ENCODE data around the gene HIRA. TPM values are rescaled to one million over a fixed set of nuclear protein-coding genes. Genes with fewer than 3 reads are reported as not detected.
A peak's percentile ranks its signal among the peaks of the same experiment; 100 is the strongest.

Gene HIRA
- total and polyA plus RNA-seq, 2 experiments from 2014 or later = 2.7 to 18.6 TPM

DNA sequence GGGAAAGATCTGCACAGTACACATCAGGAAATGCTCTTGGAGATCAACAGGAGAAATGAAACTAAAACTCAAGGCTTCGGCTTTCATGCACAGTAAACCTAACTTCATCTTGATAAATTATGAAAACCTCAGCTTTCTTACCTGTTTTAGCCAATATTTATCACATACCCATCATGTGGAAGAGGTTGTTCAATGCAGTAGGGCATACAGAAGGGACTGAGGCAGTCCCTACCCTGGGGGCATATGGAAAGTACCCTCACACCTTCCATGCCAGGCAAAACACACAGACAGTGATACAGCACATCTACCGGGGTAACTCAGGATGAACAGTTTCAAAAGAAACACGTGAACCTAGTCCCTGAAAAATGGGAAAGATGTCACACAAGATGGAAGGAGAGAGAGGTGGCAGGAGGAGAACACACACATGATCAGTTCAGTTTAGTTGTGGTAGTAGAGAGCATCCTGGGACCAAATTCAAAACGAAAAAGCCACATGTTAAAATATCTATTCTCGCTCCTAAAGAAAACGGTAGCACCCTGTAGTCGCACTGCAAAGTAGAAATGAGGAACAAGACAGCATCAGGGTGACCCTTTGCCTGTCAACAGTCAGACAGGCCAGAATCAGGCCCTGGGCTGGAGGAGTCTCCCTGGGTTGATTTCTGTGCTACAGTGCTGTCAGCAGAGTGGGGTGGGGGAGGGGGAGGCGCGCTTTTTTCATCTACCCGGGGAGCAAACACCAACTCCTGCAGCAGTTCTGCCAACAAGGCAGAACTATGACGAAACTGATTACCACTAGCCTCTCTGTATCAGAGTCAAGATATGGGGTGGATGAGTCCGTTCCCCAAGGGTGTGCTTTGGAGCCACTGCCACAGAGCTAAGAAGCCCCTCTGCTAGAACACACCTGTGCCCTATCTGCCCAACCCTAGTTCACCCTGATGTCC, 1.3 kb downstream of the HIRA start:
- Histone ChIP-seq H3K27me3 (replicated peaks; ENCODE audit: insufficient read depth) (no peaks in the 10 kb centered on the region), H3K9me3 (ENCODE audit: low read depth) (no peaks in the 10 kb centered on the region), H3K79me2 (ENCODE audit: insufficient read depth) (peaks cover 76% of the 10 kb centered on the region), H3K27ac (peak overlapping the region; percentile 99), H3K36me3 (ENCODE audit: low read depth) (no peaks in the 10 kb centered on the region), H3K9ac (peak overlapping the region; percentile 99), H4K20me1 (ENCODE audit: insufficient read depth) (0 out of 2 replicates have a peak, but pooled peaks cover 9% of the 10 kb centered on the region), H2AFZ (peak overlapping the region; percentile 46), H3K9me2 (ENCODE audit: insufficient read depth) (no peaks in the 10 kb centered on the region), H3F3A (ENCODE audit: insufficient read depth) (peaks cover 22% of the 10 kb centered on the region; the same call in 1 of the 2 replicates), H3K4me3 (peak overlapping the region; percentile 94), H3K4me2 (ENCODE audit: unreplicated experiment) (peak overlapping the region; percentile 98), H3K4me1 (ENCODE audit: insufficient read depth) (peaks cover 25% of the 10 kb centered on the region)
- WGBS, 2 experiments (ENCODE audit: low coverage in 1 of 2, low lambda C conversion rate in 2 of 2, missing lambda C conversion rate in 2 of 2) = 13 to 19% methylated on average over 9 to 12 of the region's 12 CpGs
- in situ Hi-C loops (cut with MboI) = no loop called here
- TF ChIP-seq EZH2phosphoT487 (IDR thresholded peaks at IDR 0.05; ENCODE audit: insufficient read depth, low read depth) (no peak), EZH2 (IDR thresholded peaks at IDR 0.05; ENCODE audit: insufficient read depth, poor library complexity, severe bottlenecking) (no peak)
- peak; percentile 73 for DNase-seq

DNA sequence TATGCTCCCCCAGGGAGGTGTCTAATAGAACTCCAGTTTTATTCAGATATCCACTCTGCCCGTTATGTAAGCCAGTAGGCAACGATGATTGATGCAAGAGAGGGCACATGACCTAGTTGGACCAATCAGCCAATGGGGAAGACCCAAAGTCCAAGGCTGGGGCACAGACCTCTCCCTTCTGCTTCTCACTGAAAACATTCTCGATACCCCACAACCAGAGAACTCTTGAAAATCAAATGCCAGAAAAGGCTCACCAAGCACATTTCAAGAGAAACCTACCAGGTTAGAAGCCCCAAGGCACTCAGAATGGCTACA, 7.4 kb downstream of the HIRA start:
- in situ Hi-C loops (cut with MboI) = no loop called here
- TF ChIP-seq EZH2phosphoT487 (IDR thresholded peaks at IDR 0.05; ENCODE audit: insufficient read depth, low read depth) (no peak), EZH2 (IDR thresholded peaks at IDR 0.05; ENCODE audit: insufficient read depth, poor library complexity, severe bottlenecking) (no peak)
- Histone ChIP-seq H3K27ac (no peak overlapping the region), H3K4me2 (ENCODE audit: unreplicated experiment) (no peak overlapping the region), H3K4me3 (no peak overlapping the region), H3K4me1 (ENCODE audit: insufficient read depth) (peaks cover 8% of the 10 kb centered on the region), H3K36me3 (ENCODE audit: low read depth) (no peaks in the 10 kb centered on the region), H3K27me3 (replicated peaks; ENCODE audit: insufficient read depth) (no peaks in the 10 kb centered on the region), H2AFZ (no peak overlapping the region), H3F3A (ENCODE audit: insufficient read depth) (no peaks in the 10 kb centered on the region), H3K79me2 (ENCODE audit: insufficient read depth) (peaks cover 100% of the 10 kb centered on the region), H3K9me2 (ENCODE audit: insufficient read depth) (no peaks in the 10 kb centered on the region), H3K9ac (no peak overlapping the region), H3K9me3 (ENCODE audit: low read depth) (no peaks in the 10 kb centered on the region), H4K20me1 (ENCODE audit: insufficient read depth) (peaks cover 17% of the 10 kb centered on the region; the same call in 1 of the 2 replicates)
- no peak for DNase-seq
- 96 to 100% methylated on average over 3 of the region's 3 CpGs for WGBS, 2 experiments (ENCODE audit: low coverage in 1 of 2, low lambda C conversion rate in 2 of 2, missing lambda C conversion rate in 2 of 2)

DNA sequence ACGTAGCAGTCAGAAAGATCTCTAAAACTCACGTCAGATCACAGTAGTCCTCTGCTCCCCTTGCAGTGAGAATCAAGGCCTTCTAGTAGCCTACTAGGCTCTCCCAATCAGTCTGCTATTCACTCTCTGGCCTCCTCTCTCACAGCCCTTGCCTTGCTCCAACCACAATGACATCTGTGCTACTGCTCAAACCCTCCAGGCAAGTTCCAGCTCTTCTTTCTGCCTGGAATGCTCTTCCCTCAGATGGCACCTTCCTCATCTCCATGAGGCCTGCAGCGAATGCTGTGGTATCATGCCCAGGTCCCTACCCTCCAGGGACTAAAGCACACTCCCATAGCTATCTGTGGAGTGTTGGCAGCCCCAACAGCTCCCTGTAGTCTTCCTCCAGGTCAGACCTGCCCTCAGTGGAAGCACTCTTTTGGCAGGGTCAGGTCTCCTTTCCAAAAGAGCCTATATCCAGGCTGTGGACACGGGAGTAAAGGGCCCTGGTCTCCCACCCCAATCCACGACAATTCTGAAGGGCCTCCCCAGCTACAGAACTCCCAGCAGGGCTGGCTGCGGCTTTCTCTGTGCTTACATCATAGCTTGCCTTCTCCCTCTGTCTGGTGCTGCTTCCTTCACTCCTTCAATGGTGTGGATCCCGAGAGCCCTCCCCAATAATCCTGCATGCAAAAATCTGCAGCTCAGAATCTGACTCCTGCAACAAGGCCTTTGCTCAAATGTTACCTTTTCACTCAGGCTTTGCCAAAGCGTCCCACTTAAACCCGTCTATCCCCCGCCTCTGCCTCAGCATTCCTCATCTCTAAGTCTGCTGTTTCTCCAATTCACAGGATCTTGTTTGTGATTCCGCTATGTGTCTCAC, 8.9 kb downstream of the HIRA start:
- no peak overlapping the region for H2AFZ ChIP-seq
- no peak overlapping the region for H3K27ac ChIP-seq
- no peak overlapping the region for H3K4me2 ChIP-seq (ENCODE audit: unreplicated experiment)
- WGBS, 2 experiments (ENCODE audit: low coverage in 1 of 2, low lambda C conversion rate in 2 of 2, missing lambda C conversion rate in 2 of 2) = 89 to 94% methylated on average over 11 of the region's 11 CpGs
- in situ Hi-C loops (cut with MboI) = no loop called here
- peaks cover 17% of the 10 kb centered on the region for H4K20me1 ChIP-seq (ENCODE audit: insufficient read depth)
- H3K36me3 ChIP-seq (ENCODE audit: low read depth) = no peaks in the 10 kb centered on the region
- H3F3A ChIP-seq (ENCODE audit: insufficient read depth) = no peaks in the 10 kb centered on the region
- H3K9ac ChIP-seq = no peak overlapping the region
- H3K9me2 ChIP-seq (ENCODE audit: insufficient read depth) = no peaks in the 10 kb centered on the region
- no peaks in the 10 kb centered on the region for H3K9me3 ChIP-seq (ENCODE audit: low read depth)
- H3K4me1 ChIP-seq (ENCODE audit: insufficient read depth) = peaks cover 3% of the 10 kb centered on the region; the same call in 1 of the 2 replicates
- no peak for DNase-seq
- H3K4me3 ChIP-seq = no peak overlapping the region
- peaks cover 100% of the 10 kb centered on the region for H3K79me2 ChIP-seq (ENCODE audit: insufficient read depth)
- no peaks in the 10 kb centered on the region for H3K27me3 ChIP-seq (replicated peaks; ENCODE audit: insufficient read depth)
- no peak for TF ChIP-seq EZH2phosphoT487 (IDR thresholded peaks at IDR 0.05; ENCODE audit: insufficient read depth, low read depth)
- no peak for TF ChIP-seq EZH2 (IDR thresholded peaks at IDR 0.05; ENCODE audit: insufficient read depth, poor library complexity, severe bottlenecking)

DNA sequence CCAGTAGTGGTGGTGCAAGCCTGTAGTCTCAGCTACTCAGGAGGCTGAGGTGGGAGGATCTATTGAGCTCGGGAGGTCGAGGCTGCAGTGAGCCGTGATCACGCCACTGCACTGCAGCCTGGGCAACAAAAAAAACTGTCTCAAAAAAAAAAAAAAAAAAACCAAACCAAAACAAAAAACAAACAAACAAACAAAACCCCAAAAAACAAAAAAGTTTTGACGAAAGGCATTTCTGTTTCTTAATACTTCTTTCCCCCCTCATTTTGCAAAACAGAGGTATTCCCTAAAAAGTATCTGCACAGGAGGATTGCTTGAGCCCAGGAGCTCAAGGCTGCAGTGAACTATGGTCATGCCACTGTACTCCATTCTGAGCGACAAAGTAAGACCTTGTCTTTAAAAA, 11.2 kb downstream of the HIRA start:
- Histone ChIP-seq H3F3A (ENCODE audit: insufficient read depth) (no peaks in the 10 kb centered on the region), H4K20me1 (ENCODE audit: insufficient read depth) (peaks cover 11% of the 10 kb centered on the region), H3K9me2 (ENCODE audit: insufficient read depth) (no peaks in the 10 kb centered on the region), H3K79me2 (ENCODE audit: insufficient read depth) (peaks cover 100% of the 10 kb centered on the region), H3K4me1 (ENCODE audit: insufficient read depth) (peaks cover 3% of the 10 kb centered on the region; the same call in 1 of the 2 replicates), H3K4me2 (ENCODE audit: unreplicated experiment) (no peak overlapping the region), H3K27ac (no peak overlapping the region), H3K27me3 (replicated peaks; ENCODE audit: insufficient read depth) (no peaks in the 10 kb centered on the region), H2AFZ (no peak overlapping the region), H3K9me3 (ENCODE audit: low read depth) (no peaks in the 10 kb centered on the region), H3K9ac (no peak overlapping the region), H3K36me3 (ENCODE audit: low read depth) (0 out of 2 replicates have a peak, but pooled peaks cover 5% of the 10 kb centered on the region), H3K4me3 (no peak overlapping the region)
- TF ChIP-seq EZH2 (IDR thresholded peaks at IDR 0.05; ENCODE audit: insufficient read depth, poor library complexity, severe bottlenecking) (no peak), EZH2phosphoT487 (IDR thresholded peaks at IDR 0.05; ENCODE audit: insufficient read depth, low read depth) (no peak)
- WGBS, 2 experiments (ENCODE audit: low coverage in 1 of 2, low lambda C conversion rate in 2 of 2, missing lambda C conversion rate in 2 of 2) = 97 to 99% methylated on average over 6 of the region's 6 CpGs
- no peak for DNase-seq
- in situ Hi-C loops (cut with MboI) = no loop called here
